ENCODE measurements around the gene SOAT2. TPM values are rescaled to one million over a fixed set of nuclear protein-coding genes. Genes with fewer than 3 reads are reported as not detected.

Gene SOAT2
- total RNA-seq, 4 donors from 2014 or later, result 0.30 to 2.9 (median 0.72) TPM

DNA sequence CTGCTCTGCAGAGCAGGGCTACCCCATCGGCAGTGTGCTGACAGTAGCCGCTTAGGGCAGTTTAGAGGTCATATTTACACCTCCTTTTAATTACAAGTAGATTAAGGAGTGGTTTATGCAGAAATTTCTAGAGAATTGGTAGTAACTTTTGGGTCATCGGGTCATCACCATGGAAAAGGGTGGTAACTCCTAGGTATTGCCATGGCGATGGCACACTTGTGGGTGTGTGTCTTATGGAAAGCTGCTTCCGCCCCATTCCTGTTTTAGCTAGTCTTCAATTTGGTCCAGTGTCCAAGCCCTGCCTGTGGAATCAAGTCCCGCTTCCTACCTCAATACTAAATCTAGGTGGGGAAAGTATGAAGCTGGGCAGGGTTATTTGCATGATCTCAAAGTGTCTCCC lies 47.8 kb downstream of the SOAT2 start:
- no peak overlapping the region for H3K27ac ChIP-seq
- no peaks in the 10 kb centered on the region for H3K9me3 ChIP-seq
- no peak overlapping the region for H3K4me3 ChIP-seq
- no peaks in the 10 kb centered on the region for H3K27me3 ChIP-seq
- H3K36me3 ChIP-seq, result no peaks in the 10 kb centered on the region
- DNase-seq (ENCODE audit: low spot score in 2 of 2), result no peak
- no peaks in the 10 kb centered on the region for H3K4me1 ChIP-seq
- 84 to 85% methylated on average over 6 of the region's 6 CpGs for WGBS, 2 donors
- TF ChIP-seq, protein P1, sequence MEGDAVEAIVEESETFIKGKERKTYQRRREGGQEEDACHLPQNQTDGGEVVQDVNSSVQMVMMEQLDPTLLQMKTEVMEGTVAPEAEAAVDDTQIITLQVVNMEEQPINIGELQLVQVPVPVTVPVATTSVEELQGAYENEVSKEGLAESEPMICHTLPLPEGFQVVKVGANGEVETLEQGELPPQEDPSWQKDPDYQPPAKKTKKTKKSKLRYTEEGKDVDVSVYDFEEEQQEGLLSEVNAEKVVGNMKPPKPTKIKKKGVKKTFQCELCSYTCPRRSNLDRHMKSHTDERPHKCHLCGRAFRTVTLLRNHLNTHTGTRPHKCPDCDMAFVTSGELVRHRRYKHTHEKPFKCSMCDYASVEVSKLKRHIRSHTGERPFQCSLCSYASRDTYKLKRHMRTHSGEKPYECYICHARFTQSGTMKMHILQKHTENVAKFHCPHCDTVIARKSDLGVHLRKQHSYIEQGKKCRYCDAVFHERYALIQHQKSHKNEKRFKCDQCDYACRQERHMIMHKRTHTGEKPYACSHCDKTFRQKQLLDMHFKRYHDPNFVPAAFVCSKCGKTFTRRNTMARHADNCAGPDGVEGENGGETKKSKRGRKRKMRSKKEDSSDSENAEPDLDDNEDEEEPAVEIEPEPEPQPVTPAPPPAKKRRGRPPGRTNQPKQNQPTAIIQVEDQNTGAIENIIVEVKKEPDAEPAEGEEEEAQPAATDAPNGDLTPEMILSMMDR (IDR thresholded peaks at IDR 0.05), result no peak
- TF ChIP-seq EP300 (IDR thresholded peaks at IDR 0.05), result no peak
- TF ChIP-seq POLR2A (IDR thresholded peaks at IDR 0.05), result no peak

DNA sequence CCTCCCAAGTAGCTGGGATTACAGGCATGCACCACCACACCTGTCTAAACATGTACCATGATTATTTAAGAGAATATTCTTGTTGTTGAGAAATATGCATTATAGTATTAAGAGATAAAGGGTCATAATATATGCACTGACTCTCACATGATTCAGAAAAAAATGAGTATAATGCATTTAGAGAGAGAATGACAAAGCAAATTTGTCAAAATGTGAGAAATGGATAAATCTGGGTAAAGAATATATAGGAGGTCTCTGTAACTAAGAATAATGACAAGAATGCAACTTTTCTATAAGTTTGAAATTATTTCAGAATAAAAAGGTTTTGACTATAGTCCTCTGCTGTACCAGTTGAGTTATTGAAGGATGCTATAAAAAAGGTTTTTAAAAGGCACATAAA lies 49.1 kb downstream of the SOAT2 start:
- Histone ChIP-seq H3K9me3 (no peaks in the 10 kb centered on the region), H3K27me3 (no peaks in the 10 kb centered on the region), H3K27ac (no peak overlapping the region), H3K4me3 (no peak overlapping the region), H3K36me3 (peaks cover 0 to 3% (median 0%) of the 10 kb centered on the region in 3 donors), H3K4me1 (no peaks in the 10 kb centered on the region)
- TF ChIP-seq POLR2A (IDR thresholded peaks at IDR 0.05) (no peak), EP300 (IDR thresholded peaks at IDR 0.05) (no peak)
- TF ChIP-seq, protein P1 (IDR thresholded peaks at IDR 0.05), result no peak
- no peak for DNase-seq (ENCODE audit: low spot score in 2 of 2)

DNA sequence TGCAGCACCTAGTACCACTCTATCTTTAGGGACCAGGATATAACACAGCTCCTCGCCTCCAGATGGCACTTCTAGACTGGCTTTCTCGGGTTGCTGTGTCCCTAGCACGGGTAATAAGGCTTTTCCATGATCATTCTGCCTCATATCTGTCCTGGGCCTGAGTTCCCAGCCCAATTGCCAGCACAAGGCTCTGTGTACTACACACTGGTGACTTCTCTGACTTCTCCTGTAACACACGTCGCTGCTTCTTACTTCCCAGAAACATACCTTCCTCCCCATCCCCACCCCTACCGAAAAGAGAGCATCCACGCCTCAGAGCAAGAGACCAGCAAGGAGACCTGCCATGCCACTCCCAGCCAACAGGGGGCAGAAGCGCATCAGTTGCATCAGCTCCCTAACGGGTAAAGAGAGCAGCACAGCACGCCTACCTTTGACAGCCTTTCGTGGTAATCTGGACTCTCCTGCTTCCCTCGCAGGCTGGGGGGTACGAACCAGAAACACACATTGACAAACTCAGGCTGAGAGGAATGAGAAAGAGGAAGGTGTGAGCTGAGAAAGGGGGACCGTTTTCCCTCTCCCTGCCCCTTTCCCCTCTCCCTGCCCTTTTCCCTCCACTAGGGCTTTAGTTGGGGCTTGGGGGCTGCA lies 56.0 kb downstream of the SOAT2 start:
- Histone ChIP-seq H3K27ac (peak overlapping the region in 2 of 4 donors; percentile 36 to 43), H3K9me3 (no peaks in the 10 kb centered on the region), H3K36me3 (peaks cover 0 to 36% (median 0%) of the 10 kb centered on the region in 3 donors), H3K27me3 (no peaks in the 10 kb centered on the region), H3K4me1 (peaks cover 0 to 17% (median 0%) of the 10 kb centered on the region in 4 donors), H3K4me3 (no peak overlapping the region)
- 10 to 13% methylated on average over 14 of the region's 14 CpGs for WGBS, 2 donors
- TF ChIP-seq, protein P1 (IDR thresholded peaks at IDR 0.05), result peak; percentile 96 to 99 (median 96)
- no peak for TF ChIP-seq POLR2A (IDR thresholded peaks at IDR 0.05)
- TF ChIP-seq EP300 (IDR thresholded peaks at IDR 0.05), result no peak
- peak; percentile 81 to 96 for DNase-seq (ENCODE audit: low spot score in 2 of 2)

DNA sequence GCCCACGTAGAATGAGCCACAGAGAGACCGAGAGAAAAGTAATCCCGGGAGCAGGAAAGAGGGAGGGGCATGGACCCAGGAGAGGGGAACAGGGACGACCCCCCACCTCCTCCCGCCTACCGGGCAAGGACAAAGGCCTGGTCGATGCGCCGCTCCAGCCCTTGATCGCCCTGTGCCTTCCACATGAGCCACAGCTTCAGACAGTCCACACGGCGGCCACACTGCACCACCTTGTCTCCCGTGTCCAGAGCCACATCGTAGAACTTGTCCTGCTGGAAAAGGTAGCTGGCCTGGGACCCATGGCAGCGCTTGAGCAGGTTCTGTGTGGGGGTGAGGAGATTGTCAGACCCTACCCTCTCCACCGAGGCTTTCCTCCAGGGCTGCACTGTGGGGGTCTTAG lies 56.7 kb downstream of the SOAT2 start:
- no peak for DNase-seq (ENCODE audit: low spot score in 2 of 2)
- TF ChIP-seq EP300 (IDR thresholded peaks at IDR 0.05) (no peak), POLR2A (IDR thresholded peaks at IDR 0.05) (no peak)
- TF ChIP-seq, protein P1 (IDR thresholded peaks at IDR 0.05), result no peak
- Histone ChIP-seq H3K4me3 (no peak overlapping the region), H3K27ac (no peak overlapping the region), H3K9me3 (no peaks in the 10 kb centered on the region), H3K36me3 (peaks cover 0 to 38% (median 0%) of the 10 kb centered on the region in 3 donors), H3K27me3 (no peaks in the 10 kb centered on the region), H3K4me1 (peaks cover 0 to 17% (median 0%) of the 10 kb centered on the region in 4 donors)
- 78 to 86% methylated on average over 14 to 16 of the region's 16 CpGs for WGBS, 2 donors

DNA sequence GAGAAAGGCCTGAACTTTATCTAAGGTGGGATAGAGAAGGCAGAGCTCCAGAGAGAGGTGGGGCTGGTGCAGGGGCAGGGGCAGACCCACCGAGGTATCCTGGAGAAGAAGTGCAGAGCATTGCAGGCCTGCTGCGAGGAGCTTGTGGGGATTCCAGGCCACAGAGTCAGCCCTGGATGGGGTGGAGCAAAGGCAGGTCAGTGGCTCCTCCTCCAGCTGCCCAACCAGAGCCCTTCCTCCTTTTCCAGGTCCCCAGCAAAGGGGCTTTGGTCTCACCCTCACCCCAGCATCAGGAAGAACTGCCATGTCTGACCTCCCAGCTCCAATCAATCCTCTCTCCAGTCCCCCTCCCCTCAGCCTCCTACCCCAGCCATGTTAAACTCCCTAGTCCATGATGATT lies 57.4 kb downstream of the SOAT2 start:
- H3K27ac ChIP-seq, result no peak overlapping the region
- no peaks in the 10 kb centered on the region for H3K27me3 ChIP-seq
- peaks cover 0 to 44% (median 0%) of the 10 kb centered on the region in 3 donors for H3K36me3 ChIP-seq
- H3K4me3 ChIP-seq, result no peak overlapping the region
- no peak for DNase-seq (ENCODE audit: low spot score in 2 of 2)
- H3K4me1 ChIP-seq, result peaks cover 0 to 17% (median 0%) of the 10 kb centered on the region in 4 donors
- H3K9me3 ChIP-seq, result no peaks in the 10 kb centered on the region
- 71 to 75% methylated on average over 2 of the region's 2 CpGs for WGBS, 2 donors
- TF ChIP-seq EP300 (IDR thresholded peaks at IDR 0.05), result no peak
